H1 (cell line): ENCODE data around the gene ZDHHC8. TPM values are rescaled to one million over a fixed set of nuclear protein-coding genes. Genes with fewer than 3 reads are reported as not detected.

Experiments
- BACH1 ChIP-seq: IDR thresholded peaks from 2 replicates; pipeline ENCODE4 v1.6.1; 2012; ENCODE audit warnings: low read length, improper control_type of control experiment
- BRCA1 ChIP-seq: IDR thresholded peaks from 2 replicates; pipeline ENCODE4 v1.6.1; 2012; ENCODE audit warnings: low read depth, low read length, improper control_type of control experiment
- CBX5 ChIP-seq: fragments of 300-800, 300-1000 bp; sonication (generic); IDR thresholded peaks from 2 replicates; pipeline ENCODE4 v1.7.1; 2016; ENCODE audit warnings: antibody characterized with exemption, low read length, low read depth
- CHD1 ChIP-seq: IDR thresholded peaks from 2 replicates; pipeline ENCODE4 v1.6.1; 2012; ENCODE audit warnings: low read depth, low read length, improper control_type of control experiment
- CREB1 ChIP-seq: IDR thresholded peaks from 2 replicates; pipeline ENCODE4 v1.6.1; 2012; ENCODE audit warnings: inconsistent platforms
- EP300 ChIP-seq, 2 experiments: IDR thresholded peaks; 1 replicate in 1 of 2; 2 replicates in 1 of 2; pipeline ENCODE4 v1.6.1; 2011 to 2012; ENCODE audit warnings: low read depth in 2 of 2, low read length in 2 of 2, mild to moderate bottlenecking in 2 of 2, borderline replicate concordance in 1 of 2, inconsistent platforms in 1 of 2, moderate library complexity in 1 of 2
- GABPA ChIP-seq: IDR thresholded peaks from 2 replicates; pipeline ENCODE4 v1.6.1; 2011; ENCODE audit warnings: mild to moderate bottlenecking, low read length, moderate library complexity, borderline replicate concordance; ENCODE audit not compliant: insufficient read depth
- PHF8 ChIP-seq: fragments of 200-600 bp; sonication (generic); conservative IDR thresholded peaks from 2 replicates; pipeline ENCODE4 v1.7.1; 2012; ENCODE audit warnings: low read depth, mild to moderate bottlenecking, inconsistent platforms, low read length, moderate library complexity
- RAD21 ChIP-seq, 2 experiments: IDR thresholded peaks in 1 of 2; conservative IDR thresholded peaks in 1 of 2; 2 replicates each; pipeline ENCODE4 v1.6.1; 2011; ENCODE audit warnings: low read depth in 2 of 2, low read length in 2 of 2, improper control_type of control experiment in 1 of 2, inconsistent platforms in 1 of 2, mild to moderate bottlenecking in 1 of 2, moderate library complexity in 1 of 2
- RXRA ChIP-seq: IDR thresholded peaks from 2 replicates; pipeline ENCODE4 v1.6.1; 2011; ENCODE audit warnings: low read depth, mild to moderate bottlenecking, low read length, moderate library complexity; ENCODE audit not compliant: insufficient read depth
- SIN3A ChIP-seq, 2 experiments: IDR thresholded peaks in 1 of 2; conservative IDR thresholded peaks in 1 of 2; 2 replicates each; pipeline ENCODE4 v1.6.1; 2011 to 2012; ENCODE audit warnings: low read length in 2 of 2, improper control_type of control experiment in 1 of 2, low read depth in 1 of 2, mild to moderate bottlenecking in 1 of 2
- SP1 ChIP-seq: IDR thresholded peaks from 2 replicates; pipeline ENCODE4 v1.6.1; 2011; ENCODE audit warnings: low read depth, low read length
- SP2 ChIP-seq: IDR thresholded peaks from 2 replicates; pipeline ENCODE4 v1.6.1; 2012; ENCODE audit warnings: mild to moderate bottlenecking, low read length, inconsistent platforms
- SP4 ChIP-seq: IDR thresholded peaks from 2 replicates; pipeline ENCODE4 v1.6.1; 2012; ENCODE audit warnings: low read length, inconsistent platforms
- SRF ChIP-seq: IDR thresholded peaks from 2 replicates; pipeline ENCODE4 v1.6.1; 2011; ENCODE audit warnings: mild to moderate bottlenecking, low read depth, low read length, moderate library complexity
- TAF1 ChIP-seq: IDR thresholded peaks from 2 replicates; pipeline ENCODE4 v1.6.1; 2011; ENCODE audit warnings: mild to moderate bottlenecking, low read depth, low read length
- TAF7 ChIP-seq: optimal IDR thresholded peaks from 2 replicates; pipeline ENCODE3; 2011; ENCODE audit warnings: low read depth, mild to moderate bottlenecking, inconsistent platforms, low read length, moderate library complexity, borderline replicate concordance
- TBP ChIP-seq: IDR thresholded peaks from 2 replicates; pipeline ENCODE4 v1.6.1; 2011; ENCODE audit warnings: low read depth, low read length, improper control_type of control experiment
- TCF12 ChIP-seq: IDR thresholded peaks from 2 replicates; pipeline ENCODE4 v1.6.1; 2011; ENCODE audit warnings: low read depth, mild to moderate bottlenecking, low read length
- polyA plus RNA-seq, 7 experiments: library from polyadenylated mRNA; depleted of rRNA in 3 of 7; stranded (reverse) in 5 of 7; unstranded in 2 of 7; fragments of >200 nt in 5 of 7; fragments of 200-250 nt in 2 of 7; gene quantifications; 1 replicate in 5 of 7; 2 replicates in 1 of 7; 4 replicates in 1 of 7; pipeline versions ENCODE4 v1.2.1 to v1.2.3, GENCODE V29; 2011 to 2013; ENCODE audit warnings: missing spikeins in 2 of 7, mixed read lengths in 2 of 7
- total RNA-seq: library from RNA; stranded (reverse); fragmentation: NEBNext Ultra II Directional; extraction: Animal tissue kit (Norgen Biotek cat#: 25700); gene quantifications from 2 replicates; pipeline ENCODE4 v1.2.1, GENCODE V29; 2021
- TF ChIP-seq, protein P1 (sequence below): IDR thresholded peaks from 2 replicates; pipeline ENCODE4 v1.6.1; 2012; ENCODE audit warnings: inconsistent platforms
- TF ChIP-seq, protein P2 (sequence below): IDR thresholded peaks from 2 replicates; pipeline ENCODE4 v1.6.1; 2011; ENCODE audit warnings: low read length, improper control_type of control experiment
- TF ChIP-seq, protein P3 (sequence below): IDR thresholded peaks from 2 replicates; pipeline ENCODE4 v1.6.1; 2012; ENCODE audit warnings: inconsistent platforms

ZDHHC8 gene
- total and polyA plus RNA-seq, 2 of the 8 experiments (the other 6 are each of a cell fraction or from before 2014, with no cell fraction given): 18.6 to 65.6 TPM

DNA sequence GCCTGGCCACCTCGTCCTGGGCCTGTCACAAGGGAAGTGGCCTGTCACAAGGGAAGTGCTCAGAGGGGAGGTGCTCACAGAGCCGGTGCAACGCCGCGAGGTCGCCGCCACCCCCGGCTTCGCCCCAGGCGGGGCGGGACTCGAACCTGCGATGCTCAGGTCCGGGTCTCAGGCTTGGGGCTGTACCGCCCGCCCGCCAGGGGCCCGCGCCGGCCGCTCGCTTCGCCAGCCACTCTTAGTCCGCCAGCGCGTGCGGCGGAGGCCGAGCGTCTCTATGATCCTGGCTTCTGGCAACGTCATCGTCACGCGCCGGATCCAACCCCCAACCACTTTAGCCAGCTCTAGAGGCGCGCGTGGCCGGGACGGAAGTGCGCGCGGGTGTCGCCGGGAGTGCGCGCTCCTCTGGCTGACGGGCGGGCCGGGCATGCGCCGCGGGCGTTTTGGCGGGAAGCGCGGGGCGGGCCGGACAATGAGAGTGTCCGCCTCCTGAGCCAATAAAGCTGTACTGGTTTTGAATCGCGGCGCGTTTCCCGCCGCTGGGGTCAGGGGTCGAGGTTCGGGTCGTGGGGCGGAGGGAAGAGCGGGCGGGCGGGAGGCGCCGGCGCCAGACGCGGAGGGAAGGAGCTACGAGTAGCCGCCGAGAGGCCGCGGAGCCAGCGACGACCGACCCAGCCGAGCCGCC lies 14.5 kb upstream of the ZDHHC8 start, which contains the start of gene TRMT2A (continued):
- TF ChIP-seq, protein P1, sequence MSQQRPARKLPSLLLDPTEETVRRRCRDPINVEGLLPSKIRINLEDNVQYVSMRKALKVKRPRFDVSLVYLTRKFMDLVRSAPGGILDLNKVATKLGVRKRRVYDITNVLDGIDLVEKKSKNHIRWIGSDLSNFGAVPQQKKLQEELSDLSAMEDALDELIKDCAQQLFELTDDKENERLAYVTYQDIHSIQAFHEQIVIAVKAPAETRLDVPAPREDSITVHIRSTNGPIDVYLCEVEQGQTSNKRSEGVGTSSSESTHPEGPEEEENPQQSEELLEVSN: peak; percentile 96
- TF ChIP-seq RAD21 (IDR thresholded peaks at IDR 0.05 in 1 of 2, conservative IDR thresholded peaks at IDR 0.05 in 1 of 2; ENCODE audit: low read depth in 2 of 2, low read length in 2 of 2) (no peak), TCF12 (no peak), SP2 (peak; percentile 88), EP300 (IDR thresholded peaks at IDR 0.05; ENCODE audit: borderline replicate concordance in 1 of 2, low read depth in 2 of 2, low read length in 2 of 2) (peak in 1 of 2 experiments; percentile 3; a peak in 1 of 3 replicates), CREB1 (peak; percentile 98), GABPA (peak; percentile 78), SRF (peak; percentile 73), CHD1 (no peak), TAF1 (peak; percentile 82), SP1 (0 out of 2 replicates have a peak, but pooled peaks have one; percentile 57), BRCA1 (peak; percentile 29; the same call in 1 of the 2 replicates), PHF8 (peak; percentile 65), BACH1 (peak; percentile 20; the same call in 1 of the 2 replicates), SIN3A (conservative IDR thresholded peaks at IDR 0.05 in 1 of 2, IDR thresholded peaks at IDR 0.05 in 1 of 2; ENCODE audit: low read depth in 1 of 2, low read length in 2 of 2) (peak; percentile 36 to 91; a peak in 2 of 4 replicates), TBP (peak; percentile 79), SP4 (peak; percentile 52; the same call in 1 of the 2 replicates), TAF7 (peak; percentile 66), RXRA (peak; percentile 59; the same call in 1 of the 2 replicates), CBX5 (no peak)
- TF ChIP-seq, protein P2, sequence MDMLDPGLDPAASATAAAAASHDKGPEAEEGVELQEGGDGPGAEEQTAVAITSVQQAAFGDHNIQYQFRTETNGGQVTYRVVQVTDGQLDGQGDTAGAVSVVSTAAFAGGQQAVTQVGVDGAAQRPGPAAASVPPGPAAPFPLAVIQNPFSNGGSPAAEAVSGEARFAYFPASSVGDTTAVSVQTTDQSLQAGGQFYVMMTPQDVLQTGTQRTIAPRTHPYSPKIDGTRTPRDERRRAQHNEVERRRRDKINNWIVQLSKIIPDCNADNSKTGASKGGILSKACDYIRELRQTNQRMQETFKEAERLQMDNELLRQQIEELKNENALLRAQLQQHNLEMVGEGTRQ: 0 out of 2 replicates have a peak, but pooled peaks have one; percentile 35
- TF ChIP-seq, protein P3, sequence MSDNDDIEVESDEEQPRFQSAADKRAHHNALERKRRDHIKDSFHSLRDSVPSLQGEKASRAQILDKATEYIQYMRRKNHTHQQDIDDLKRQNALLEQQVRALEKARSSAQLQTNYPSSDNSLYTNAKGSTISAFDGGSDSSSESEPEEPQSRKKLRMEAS: peak; percentile 97; the same call in 1 of the 2 replicates
